Activated naive CD8-positive, alpha-beta T cell treated with anti-CD3 and anti-CD28 coated beads, Interleukin-2, amount 10 ng/mL, durations not matched to agents 7 days and 5 days (primary cell): Measurements from ENCODE around the gene PPP2R5C. TPM values are rescaled to one million over a fixed set of nuclear protein-coding genes. Genes with fewer than 3 reads are reported as not detected.

Experiments used
- ATAC-seq: fragments of 150-1000 bp; cut with Tn5 transposase; one replicate; pipeline ENCODE4 v1.10.0; 2021; ENCODE audit warnings: low read depth, moderate library complexity
- POLR2A ChIA-PET: fragments of 350-600 bp; sonication (Branson Sonifier 250); formaldehyde crosslinking; loops from one replicate; lab custom pipeline; 2021; ENCODE audit warnings: antibody characterized with exemption; lab: Charles Lee
- DNase-seq: peaks from one replicate; pipeline ENCODE4 v3.0.0; 2021
- H3K27ac Mint-ChIP-seq: one replicate; pipeline ENCODE4 v1.8.0; 2022; ENCODE audit warnings: mild to moderate bottlenecking, mixed read lengths
- H3K27me3 Mint-ChIP-seq: one replicate; pipeline ENCODE4 v1.8.0; 2022; ENCODE audit warnings: mild to moderate bottlenecking, moderate library complexity, mixed read lengths
- H3K36me3 Mint-ChIP-seq: one replicate; pipeline ENCODE4 v1.8.0; 2021; ENCODE audit warnings: mild to moderate bottlenecking, mixed read lengths
- H3K4me1 Mint-ChIP-seq: one replicate; pipeline ENCODE4 v1.8.0; 2021; ENCODE audit warnings: mixed read lengths
- H3K4me3 Mint-ChIP-seq: one replicate; pipeline ENCODE4 v1.8.0; 2022; ENCODE audit warnings: mild to moderate bottlenecking, moderate library complexity, mixed read lengths
- H3K9me3 Mint-ChIP-seq: one replicate; pipeline ENCODE4 v1.8.0; 2021; ENCODE audit warnings: mixed read lengths
- total RNA-seq, 2 experiments: library from RNA; stranded (reverse); gene quantifications; one replicate each; pipeline ENCODE4 v1.2.3, GENCODE V29; 2021

PPP2R5C gene
- total RNA-seq, 2 experiments from 2014 or later = 369 to 382 TPM

DNA sequence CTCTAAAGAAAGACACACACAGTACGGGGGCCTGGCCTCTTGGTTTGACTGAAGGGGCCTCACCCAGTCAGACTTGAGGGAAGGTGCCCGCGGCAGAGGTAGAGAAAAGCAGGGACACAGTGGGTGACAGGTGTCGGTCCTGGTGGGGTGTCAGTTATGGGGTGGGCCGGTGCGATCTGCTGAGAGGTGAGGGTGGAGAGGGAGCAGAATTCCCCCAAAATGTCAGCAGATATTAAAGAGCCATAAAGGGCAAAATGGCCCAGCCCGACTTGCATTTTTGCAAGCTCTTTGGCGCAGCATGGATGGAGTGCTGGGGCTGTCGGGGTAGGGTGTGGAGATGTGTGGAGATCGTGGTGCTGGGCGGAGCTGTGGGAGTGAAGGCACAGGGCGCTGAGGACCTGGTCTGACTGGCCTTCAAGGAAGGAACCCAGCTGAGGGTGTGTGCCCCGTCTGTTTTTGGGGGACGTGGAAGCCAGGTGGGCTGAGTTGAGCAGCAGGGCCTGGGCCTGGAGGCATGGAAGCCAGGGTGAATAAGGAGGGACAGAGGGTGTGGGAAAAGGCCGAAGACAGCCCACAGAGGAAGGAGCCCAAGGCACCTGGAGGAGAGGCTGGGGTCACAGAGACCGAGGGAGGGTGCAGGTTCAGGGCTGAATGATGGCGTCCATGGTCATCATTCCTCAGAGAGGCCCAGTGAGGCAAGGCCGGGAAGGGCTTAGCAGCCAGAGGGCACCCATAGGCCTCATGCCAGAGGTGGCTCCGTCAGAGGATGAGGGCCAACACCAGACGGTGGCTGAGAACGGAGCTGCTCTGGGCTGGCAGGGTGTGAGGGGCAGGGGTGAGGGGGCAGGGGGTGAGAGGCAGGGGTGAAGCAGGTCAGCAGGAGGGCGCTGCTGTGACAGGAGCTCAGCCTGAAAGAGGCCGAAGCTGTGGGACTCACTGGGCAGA, 154.6 kb downstream of the PPP2R5C start:
- no peak for ATAC-seq
- POLR2A ChIA-PET = no interaction called here
- Mint-ChIP-seq H3K9me3 (no peaks in the 10 kb centered on the region), H3K27ac (no peak overlapping the region), H3K36me3 (peaks cover 4% of the 10 kb centered on the region), H3K27me3 (no peaks in the 10 kb centered on the region), H3K4me3 (no peak overlapping the region), H3K4me1 (peaks cover 2% of the 10 kb centered on the region)
- no peak for DNase-seq

GRCh38 chr14:101916816-101917412, 155.4 kb downstream of the PPP2R5C start:
- H3K27me3 Mint-ChIP-seq = no peaks in the 10 kb centered on the region
- no peak overlapping the region for H3K27ac Mint-ChIP-seq
- ATAC-seq = no peak
- POLR2A ChIA-PET = no interaction called here
- no peak for DNase-seq
- H3K4me1 Mint-ChIP-seq = peaks cover 2% of the 10 kb centered on the region
- H3K9me3 Mint-ChIP-seq = no peaks in the 10 kb centered on the region
- H3K36me3 Mint-ChIP-seq = peaks cover 4% of the 10 kb centered on the region
- no peak overlapping the region for H3K4me3 Mint-ChIP-seq

GRCh38 chr14:101917413-101918017, 156.0 kb downstream of the PPP2R5C start:
- Mint-ChIP-seq H3K27me3 (no peaks in the 10 kb centered on the region), H3K4me3 (no peak overlapping the region), H3K27ac (no peak overlapping the region), H3K36me3 (peaks cover 4% of the 10 kb centered on the region), H3K9me3 (no peaks in the 10 kb centered on the region), H3K4me1 (peaks cover 2% of the 10 kb centered on the region)
- DNase-seq (no peak), ATAC-seq (no peak)
- POLR2A ChIA-PET = no interaction called here

GRCh38 chr14:101918065-101918989, 156.8 kb downstream of the PPP2R5C start:
- Mint-ChIP-seq H3K27me3 (no peaks in the 10 kb centered on the region), H3K4me3 (no peak overlapping the region), H3K4me1 (peaks cover 2% of the 10 kb centered on the region), H3K36me3 (peaks cover 4% of the 10 kb centered on the region), H3K27ac (no peak overlapping the region), H3K9me3 (no peaks in the 10 kb centered on the region)
- DNase-seq (no peak), ATAC-seq (no peak)
- POLR2A ChIA-PET = no interaction called here

DNA sequence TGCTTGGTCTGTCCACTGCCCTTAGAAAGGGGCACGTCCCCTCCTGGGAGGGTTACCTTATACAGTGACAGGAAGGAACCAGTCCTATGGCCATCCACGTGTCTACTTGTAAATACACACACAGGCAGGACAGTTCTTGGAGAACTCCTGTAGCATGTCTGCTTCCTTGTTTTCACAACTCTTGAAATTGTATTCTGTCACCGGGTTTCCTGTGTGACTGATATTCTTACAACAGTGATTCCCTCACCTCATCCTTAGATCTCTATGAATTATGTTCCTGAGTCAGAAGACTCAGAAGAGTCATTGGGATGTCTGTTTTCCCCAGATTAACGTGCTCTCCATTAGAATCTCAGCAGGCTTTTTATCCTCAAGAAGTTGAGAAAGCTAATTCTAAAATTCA, 158.8 kb downstream of the PPP2R5C start:
- Mint-ChIP-seq H3K4me1 (no peaks in the 10 kb centered on the region), H3K27me3 (no peaks in the 10 kb centered on the region), H3K9me3 (no peaks in the 10 kb centered on the region), H3K4me3 (no peak overlapping the region), H3K27ac (peak overlapping the region; percentile 24), H3K36me3 (peaks cover 2% of the 10 kb centered on the region)
- DNase-seq = no peak
- no peak for ATAC-seq
- POLR2A ChIA-PET = no interaction called here

DNA sequence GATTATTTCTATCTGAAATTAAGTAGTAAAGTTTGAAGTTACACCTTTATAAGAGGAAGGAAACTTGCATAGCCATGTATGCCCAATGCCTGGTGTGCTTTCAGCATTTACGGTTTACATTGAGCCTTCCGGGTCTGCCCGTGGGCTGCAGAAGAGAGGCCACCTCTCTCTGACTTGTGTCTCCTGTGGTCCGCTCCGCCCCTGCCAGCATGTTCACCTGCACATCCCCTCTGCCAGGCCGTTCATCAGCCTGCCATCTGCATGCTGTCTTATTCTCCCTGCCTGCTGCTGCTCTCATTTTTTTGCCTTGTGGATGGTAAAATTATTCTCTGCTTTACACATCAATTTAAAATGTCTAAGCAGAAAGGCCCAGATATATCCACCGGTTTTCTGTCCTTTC, 161.4 kb downstream of the PPP2R5C start:
- ATAC-seq (no peak), DNase-seq (no peak)
- Mint-ChIP-seq H3K36me3 (peaks cover 2% of the 10 kb centered on the region), H3K9me3 (no peaks in the 10 kb centered on the region), H3K4me1 (no peaks in the 10 kb centered on the region), H3K27me3 (no peaks in the 10 kb centered on the region), H3K4me3 (no peak overlapping the region), H3K27ac (no peak overlapping the region)
- POLR2A ChIA-PET = interaction anchor here (0.7 kb wide), 1 partner anchor 24 kb away, joined by 3 read pairs; no protein-coding TSS in a partner anchor

DNA sequence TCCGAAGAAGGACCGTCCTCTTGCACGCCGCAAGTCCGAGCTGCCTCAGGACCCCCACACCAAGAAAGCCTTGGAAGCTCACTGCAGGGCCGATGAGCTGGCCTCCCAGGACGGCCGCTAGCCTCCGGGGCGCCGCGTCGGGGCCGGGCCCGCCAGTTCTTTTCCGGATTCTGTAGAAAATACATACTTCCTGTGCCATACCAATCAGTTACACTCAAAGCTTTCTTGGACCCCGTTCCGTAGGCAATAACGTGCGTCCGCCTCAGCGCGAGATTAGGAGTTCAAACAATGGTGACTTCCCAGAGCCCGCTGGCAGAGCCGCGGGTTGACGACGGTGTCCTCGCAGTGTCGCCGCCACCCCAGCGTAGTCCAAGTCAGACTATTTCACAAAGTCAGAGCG, 163.6 kb downstream of the PPP2R5C start:
- Mint-ChIP-seq H3K9me3 (no peaks in the 10 kb centered on the region), H3K27me3 (no peaks in the 10 kb centered on the region), H3K27ac (no peak overlapping the region), H3K4me3 (no peak overlapping the region), H3K36me3 (peaks cover 4% of the 10 kb centered on the region), H3K4me1 (no peaks in the 10 kb centered on the region)
- peak; percentile 11 for DNase-seq
- POLR2A ChIA-PET = no interaction called here
- ATAC-seq = no peak

DNA sequence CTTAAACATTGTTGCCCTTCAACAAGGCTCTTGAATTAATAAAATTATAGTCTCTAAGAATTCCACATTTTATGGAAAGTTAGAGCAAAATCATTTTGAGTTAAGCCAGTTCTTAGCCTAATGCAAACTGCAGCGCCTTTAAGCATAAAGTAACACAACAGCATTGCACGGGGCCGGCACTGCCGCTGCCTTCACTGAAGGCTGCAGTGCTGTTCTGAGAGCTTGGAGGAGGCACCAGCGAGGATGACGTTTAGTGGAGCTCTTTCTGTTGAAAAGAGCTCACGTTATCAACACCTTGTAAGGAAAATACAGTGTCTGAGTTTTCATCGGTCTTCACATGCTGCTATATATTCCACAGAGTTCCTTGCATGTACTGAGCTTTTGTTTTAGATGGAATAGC, 164.6 kb downstream of the PPP2R5C start:
- DNase-seq (peak; percentile 5), ATAC-seq (no peak)
- H3K36me3 Mint-ChIP-seq = peaks cover 3% of the 10 kb centered on the region
- H3K9me3 Mint-ChIP-seq = no peaks in the 10 kb centered on the region
- H3K4me1 Mint-ChIP-seq = no peaks in the 10 kb centered on the region
- H3K4me3 Mint-ChIP-seq = no peak overlapping the region
- POLR2A ChIA-PET = interaction anchor here (0.6 kb wide), 1 partner anchor 299 kb away, joined by 3 read pairs; no protein-coding TSS in a partner anchor
- no peaks in the 10 kb centered on the region for H3K27me3 Mint-ChIP-seq
- H3K27ac Mint-ChIP-seq = no peak overlapping the region

DNA sequence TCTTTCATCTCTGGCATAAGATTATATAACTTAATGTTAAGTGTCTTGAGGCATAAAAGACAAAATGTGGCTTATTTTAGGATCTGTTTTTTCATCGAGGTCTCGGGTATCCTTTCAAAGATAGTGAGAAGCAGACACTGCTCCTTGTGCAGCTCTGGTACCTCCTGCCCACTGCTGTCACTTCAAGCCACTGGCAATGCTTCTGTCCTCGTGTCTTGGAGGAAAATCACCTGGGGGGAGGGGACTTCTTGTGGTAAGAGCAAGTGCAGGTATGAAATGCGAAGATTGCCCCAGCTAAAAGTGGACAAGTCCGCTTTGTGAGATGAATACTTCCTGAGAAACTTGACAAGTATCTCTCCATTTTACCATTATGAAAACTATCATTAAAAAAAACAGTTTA, 165.1 kb downstream of the PPP2R5C start:
- POLR2A ChIA-PET = interaction anchor here (0.6 kb wide), 1 partner anchor 299 kb away, joined by 3 read pairs; no protein-coding TSS in a partner anchor
- no peaks in the 10 kb centered on the region for H3K27me3 Mint-ChIP-seq
- H3K4me3 Mint-ChIP-seq = no peak overlapping the region
- no peak for ATAC-seq
- H3K36me3 Mint-ChIP-seq = peaks cover 3% of the 10 kb centered on the region
- DNase-seq = no peak
- H3K27ac Mint-ChIP-seq = no peak overlapping the region
- no peaks in the 10 kb centered on the region for H3K9me3 Mint-ChIP-seq
- H3K4me1 Mint-ChIP-seq = no peaks in the 10 kb centered on the region

- no peaks in the 10 kb centered on the region for H3K9me3 Mint-ChIP-seq
- no peaks in the 10 kb centered on the region for H3K27me3 Mint-ChIP-seq
- no peak for DNase-seq
- no peaks in the 10 kb centered on the region for H3K4me1 Mint-ChIP-seq
- POLR2A ChIA-PET = no interaction called here
- no peak for ATAC-seq
- no peak overlapping the region for H3K27ac Mint-ChIP-seq
- H3K36me3 Mint-ChIP-seq = peaks cover 3% of the 10 kb centered on the region
- no peak overlapping the region for H3K4me3 Mint-ChIP-seq
Observed at GRCh38 chr14:101927859-101928258, 166.3 kb downstream of the PPP2R5C start.

DNA sequence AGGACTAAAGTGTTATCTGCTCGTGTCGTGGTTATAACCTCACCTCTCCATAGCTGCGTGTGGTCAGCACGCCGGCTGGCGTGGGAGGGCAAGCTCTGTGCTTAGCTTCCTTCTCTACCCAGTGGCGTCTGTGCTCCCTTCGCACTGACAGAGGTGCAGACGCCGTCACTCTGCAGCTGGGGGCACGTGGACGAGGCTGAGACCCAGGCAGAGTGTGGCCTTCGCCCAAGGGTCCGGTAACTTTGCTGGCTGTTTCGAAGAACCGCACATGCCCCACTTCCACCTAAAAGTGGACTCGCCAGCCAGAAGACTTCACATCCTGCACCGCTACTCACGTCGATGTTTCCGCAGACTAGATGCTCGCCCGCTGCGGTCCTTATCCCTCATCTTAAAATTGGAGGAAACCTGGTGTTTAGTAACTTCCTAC, 166.9 kb downstream of the PPP2R5C start:
- DNase-seq (peak; percentile 12), ATAC-seq (no peak)
- Mint-ChIP-seq H3K4me3 (no peak overlapping the region), H3K4me1 (no peaks in the 10 kb centered on the region), H3K9me3 (no peaks in the 10 kb centered on the region), H3K36me3 (peaks cover 3% of the 10 kb centered on the region), H3K27me3 (no peaks in the 10 kb centered on the region), H3K27ac (no peak overlapping the region)
- POLR2A ChIA-PET = no interaction called here

DNA sequence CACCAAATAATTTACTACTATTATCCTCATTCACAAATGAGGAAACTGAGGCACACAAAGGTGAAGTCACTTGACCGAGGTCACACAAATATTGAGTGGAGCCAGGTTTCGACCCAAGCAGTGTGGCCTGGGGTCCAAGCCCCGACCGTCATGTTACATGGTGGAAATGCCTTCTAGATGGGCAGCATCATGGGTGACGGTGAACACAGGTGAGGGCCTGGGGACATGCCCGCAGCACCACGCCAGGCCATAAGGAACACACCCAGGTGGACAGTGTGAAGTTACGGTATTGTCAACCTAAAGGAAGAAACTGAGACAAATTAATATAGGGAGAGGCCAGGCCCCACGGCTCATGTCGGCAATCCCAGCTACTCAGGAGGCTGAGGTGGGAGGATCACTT, 167.6 kb downstream of the PPP2R5C start:
- H3K27ac Mint-ChIP-seq = peak overlapping the region; percentile 10
- no peak for ATAC-seq
- peaks cover 3% of the 10 kb centered on the region for H3K36me3 Mint-ChIP-seq
- H3K4me1 Mint-ChIP-seq = no peaks in the 10 kb centered on the region
- no peak overlapping the region for H3K4me3 Mint-ChIP-seq
- H3K27me3 Mint-ChIP-seq = no peaks in the 10 kb centered on the region
- H3K9me3 Mint-ChIP-seq = no peaks in the 10 kb centered on the region
- POLR2A ChIA-PET = interaction anchor here (0.6 kb wide), 1 partner anchor 43 kb away, joined by 3 read pairs; no protein-coding TSS in a partner anchor
- no peak for DNase-seq

GRCh38 chr14:101929946-101930345, 168.4 kb downstream of the PPP2R5C start:
- Mint-ChIP-seq H3K9me3 (no peaks in the 10 kb centered on the region), H3K27me3 (no peaks in the 10 kb centered on the region), H3K4me3 (no peak overlapping the region), H3K27ac (no peak overlapping the region), H3K36me3 (peaks cover 3% of the 10 kb centered on the region), H3K4me1 (no peaks in the 10 kb centered on the region)
- no peak for ATAC-seq
- no peak for DNase-seq
- POLR2A ChIA-PET = no interaction called here
